BE2C (cell line): Measurements from ENCODE around the gene ZRANB1.

Experiments used
- DNase-seq: peaks from one replicate; pipeline ENCODE4 v3.0.0-alpha.2; 2020
- H3K27me3 ChIP-seq: fragments of 250-450 bp; sonication (Bioruptor Pico); 2 replicates; pipeline ENCODE4 v1.5.1; 2020; ENCODE audit warnings: mild to moderate bottlenecking
- H3K36me3 ChIP-seq: fragments of 250-450 bp; sonication (Bioruptor Pico); 2 replicates; pipeline ENCODE4 v1.5.1; 2020; ENCODE audit warnings: mild to moderate bottlenecking
- H3K4me1 ChIP-seq: fragments of 250-450 bp; sonication (Bioruptor Pico); 2 replicates; pipeline ENCODE4 v1.5.1; 2020
- H3K4me3 ChIP-seq: 2 replicates; pipeline ENCODE4 v1.5.1; 2011; ENCODE audit warnings: low read depth, low read length
- H3K9me3 ChIP-seq: fragments of 250-450 bp; sonication (Bioruptor Pico); 2 replicates; pipeline ENCODE4 v1.5.1; 2020
- CTCF ChIP-seq: IDR thresholded peaks from 2 replicates; pipeline ENCODE4 v1.5.1; 2012; ENCODE audit warnings: mild to moderate bottlenecking, low read depth, low read length

ZRANB1 gene

GRCh38 chr10:124928545-124928944, 13.4 kb upstream of the ZRANB1 start:
- no peak for TF ChIP-seq CTCF
- no peak for DNase-seq
- H3K4me1 ChIP-seq = no peaks in the 10 kb centered on the region
- H3K27me3 ChIP-seq = no peaks in the 10 kb centered on the region
- no peaks in the 10 kb centered on the region; the same call in 1 of the 2 replicates for H3K9me3 ChIP-seq
- no peaks in the 10 kb centered on the region for H3K36me3 ChIP-seq
- H3K4me3 ChIP-seq = no peak overlapping the region

GRCh38 chr10:124935946-124936345, 6.0 kb upstream of the ZRANB1 start:
- H3K4me1 ChIP-seq = no peaks in the 10 kb centered on the region
- no peaks in the 10 kb centered on the region; the same call in 1 of the 2 replicates for H3K9me3 ChIP-seq
- TF ChIP-seq CTCF = no peak

DNA sequence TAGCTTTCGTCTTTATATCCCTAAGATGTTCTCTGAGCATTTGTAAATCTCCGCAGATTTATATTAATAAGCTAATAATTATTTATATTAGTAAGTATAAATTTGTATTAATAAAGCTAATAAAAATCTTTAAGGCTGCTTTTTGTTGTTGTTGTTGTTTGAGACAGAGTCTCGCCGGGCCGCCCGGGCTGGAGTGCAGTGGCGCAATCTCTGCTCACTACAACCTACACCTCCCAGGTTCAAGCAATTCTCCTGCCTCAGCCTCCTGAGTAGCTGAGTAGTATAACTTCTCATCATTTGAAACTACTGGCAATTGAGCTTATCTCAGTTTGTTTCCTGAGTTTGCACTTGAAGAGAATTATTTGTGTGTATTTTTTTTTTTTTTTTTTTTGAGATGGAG, 5.1 kb upstream of the ZRANB1 start:
- no peaks in the 10 kb centered on the region for H3K27me3 ChIP-seq
- TF ChIP-seq CTCF = no peak
- H3K4me1 ChIP-seq = no peaks in the 10 kb centered on the region
- H3K9me3 ChIP-seq = no peaks in the 10 kb centered on the region
- DNase-seq = no peak
- H3K4me3 ChIP-seq = no peak overlapping the region
- H3K36me3 ChIP-seq = no peaks in the 10 kb centered on the region

More at GRCh38 chr10:124935946-124936345, 6.0 kb upstream of the ZRANB1 start:
- no peaks in the 10 kb centered on the region for H3K27me3 ChIP-seq
- DNase-seq = no peak
- H3K36me3 ChIP-seq = no peaks in the 10 kb centered on the region
- no peak overlapping the region for H3K4me3 ChIP-seq

- no peak for DNase-seq
- H3K36me3 ChIP-seq = peaks cover 4% of the 10 kb centered on the region; the same call in 1 of the 2 replicates
- H3K4me1 ChIP-seq = no peaks in the 10 kb centered on the region
- H3K9me3 ChIP-seq = no peaks in the 10 kb centered on the region
- no peak for TF ChIP-seq CTCF
- no peaks in the 10 kb centered on the region for H3K27me3 ChIP-seq
- no peak overlapping the region for H3K4me3 ChIP-seq
These were observed 2.6 kb upstream of the ZRANB1 start for GRCh38 chr10:124939290-124939689.

DNA sequence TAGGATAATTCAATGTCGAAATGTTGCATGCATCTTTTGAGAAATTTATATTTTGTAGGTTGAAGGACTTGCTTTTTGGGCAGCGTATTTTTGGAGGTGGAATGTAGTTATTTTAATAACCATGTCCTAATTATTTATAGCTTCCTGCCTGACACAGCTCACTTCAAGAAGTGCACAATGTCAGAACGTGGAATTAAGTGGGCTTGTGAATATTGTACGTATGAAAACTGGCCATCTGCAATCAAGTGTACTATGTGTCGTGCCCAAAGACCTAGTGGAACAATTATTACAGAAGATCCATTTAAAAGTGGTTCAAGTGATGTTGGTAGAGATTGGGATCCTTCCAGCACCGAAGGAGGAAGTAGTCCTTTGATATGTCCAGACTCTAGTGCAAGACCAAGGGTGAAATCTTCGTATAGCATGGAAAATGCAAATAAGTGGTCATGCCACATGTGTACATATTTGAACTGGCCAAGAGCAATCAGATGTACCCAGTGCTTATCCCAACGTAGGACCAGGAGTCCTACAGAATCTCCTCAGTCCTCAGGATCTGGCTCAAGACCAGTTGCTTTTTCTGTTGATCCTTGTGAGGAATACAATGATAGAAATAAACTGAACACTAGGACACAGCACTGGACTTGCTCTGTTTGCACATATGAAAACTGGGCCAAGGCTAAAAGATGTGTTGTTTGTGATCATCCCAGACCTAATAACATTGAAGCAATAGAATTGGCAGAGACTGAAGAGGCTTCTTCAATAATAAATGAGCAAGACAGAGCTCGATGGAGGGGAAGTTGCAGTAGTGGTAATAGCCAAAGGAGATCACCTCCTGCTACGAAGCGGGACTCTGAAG, 620 bp downstream of the ZRANB1 start:
- TF ChIP-seq CTCF = no peak
- no peaks in the 10 kb centered on the region for H3K4me1 ChIP-seq
- no peaks in the 10 kb centered on the region for H3K27me3 ChIP-seq
- no peaks in the 10 kb centered on the region for H3K9me3 ChIP-seq
- H3K4me3 ChIP-seq = no peak overlapping the region
- no peak for DNase-seq
- H3K36me3 ChIP-seq = peaks cover 4% of the 10 kb centered on the region; the same call in 1 of the 2 replicates
